Sigmoid colon (tissue), 3 donors: ENCODE data around the gene PRKCA.

Experiments
- CTCF ChIP-seq, 4 experiments: fragments of 450-650 bp in 3 of 4; fragments of 200-600 bp in 1 of 4; IDR thresholded peaks; one replicate each; pipeline ENCODE4 v1.5.1; 2016 to 2019; ENCODE audit warnings: antibody characterized with exemption in 4 of 4, mild to moderate bottlenecking in 3 of 4, moderate library complexity in 2 of 4
- POLR2A ChIP-seq, 2 donors: fragments of 450-650 bp; IDR thresholded peaks; one replicate each; pipeline ENCODE4 v1.6.1; 2016; ENCODE audit warnings: antibody characterized with exemption in 2 of 2, mild to moderate bottlenecking in 2 of 2, moderate library complexity in 2 of 2

- TF ChIP-seq POLR2A (IDR thresholded peaks at IDR 0.05) (no peak), CTCF (IDR thresholded peaks at IDR 0.05) (no peak)
Measured at GRCh38 chr17:66493283-66494019, 191.0 kb downstream of the PRKCA start.
